H1 (cell line): Measurements from ENCODE around the gene ANGPTL8. TPM values are rescaled to one million over a fixed set of nuclear protein-coding genes. Genes with fewer than 3 reads are reported as not detected.

ENCODE experiments used
- CHD1 ChIP-seq: IDR thresholded peaks from 2 replicates; pipeline ENCODE4 v1.6.1; 2012; ENCODE audit warnings: low read depth, low read length, improper control_type of control experiment
- EZH2 ChIP-seq: fragments of 200-600 bp; sonication (generic); IDR thresholded peaks from 2 replicates; pipeline ENCODE4 v1.7.1; 2012; ENCODE audit warnings: low read depth, mild to moderate bottlenecking, moderate library complexity, low read length, inconsistent platforms; ENCODE audit not compliant: severe bottlenecking
- FOSL1 ChIP-seq: IDR thresholded peaks from 2 replicates; pipeline ENCODE4 v1.6.1; 2011; ENCODE audit warnings: mild to moderate bottlenecking, low read depth, low read length, moderate library complexity; ENCODE audit not compliant: insufficient read depth
- HDAC6 ChIP-seq: IDR thresholded peaks from one replicate; pipeline ENCODE4 v1.7.1; 2012; ENCODE audit warnings: low read depth, mild to moderate bottlenecking, inconsistent platforms, low read length, moderate library complexity
- ZNF274 ChIP-seq: IDR thresholded peaks from 2 replicates; pipeline ENCODE4 v1.7.0; 2012; ENCODE audit warnings: low read length, borderline replicate concordance; ENCODE audit errors: extremely low read depth
- polyA plus RNA-seq, 7 experiments: library from polyadenylated mRNA; depleted of rRNA in 3 of 7; stranded (reverse) in 5 of 7; unstranded in 2 of 7; fragments of >200 nt in 5 of 7; fragments of 200-250 nt in 2 of 7; gene quantifications; 1 replicate in 5 of 7; 2 replicates in 1 of 7; 4 replicates in 1 of 7; pipeline versions ENCODE4 v1.2.1 to v1.2.3, GENCODE V29; 2011 to 2013; ENCODE audit warnings: missing spikeins in 2 of 7, mixed read lengths in 2 of 7
- total RNA-seq: library from RNA; stranded (reverse); fragmentation: NEBNext Ultra II Directional; extraction: Animal tissue kit (Norgen Biotek cat#: 25700); gene quantifications from 2 replicates; pipeline ENCODE4 v1.2.1, GENCODE V29; 2021

The ANGPTL8 gene
- total and polyA plus RNA-seq, 2 of the 8 experiments (the other 6 are each of a cell fraction or from before 2014, with no cell fraction given) = not detected

DNA sequence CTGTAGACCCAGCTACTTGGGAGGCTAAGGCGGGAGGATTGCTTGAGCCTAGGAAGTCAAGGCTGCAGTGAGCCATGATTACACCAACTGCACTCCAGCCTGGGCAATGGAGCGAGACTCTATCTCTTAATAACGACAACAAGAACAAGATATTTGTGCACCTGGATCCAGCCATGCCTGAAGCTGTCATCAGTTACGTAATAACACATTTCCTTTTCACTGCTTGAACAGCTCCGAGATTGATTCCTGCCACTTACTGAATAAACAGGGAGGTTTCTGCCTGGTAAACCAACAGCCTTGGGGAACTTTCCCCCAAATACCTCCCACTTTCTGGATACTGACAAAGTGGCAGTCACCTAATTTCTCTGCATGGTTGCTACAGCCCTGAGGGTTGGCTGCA is 47.5 kb upstream of the ANGPTL8 start (continued):
- no peak for TF ChIP-seq HDAC6
- no peak for TF ChIP-seq ZNF274
- no peak for TF ChIP-seq CHD1
- TF ChIP-seq FOSL1 = no peak
- TF ChIP-seq EZH2 = no peak
- TF ChIP-seq, all 59 proteins: peak for 0
